ENCODE measurements around the gene UCK2.

The UCK2 gene

GRCh38 chr1:165874643-165875042 is 47.2 kb downstream of the UCK2 start:
- no peak for DNase-seq (ENCODE audit: low read depth)
- no peak overlapping the region for H3K4me3 ChIP-seq (ENCODE audit: low read length)
- TF ChIP-seq CTCF (conservative IDR thresholded peaks at IDR 0.05; ENCODE audit: low read length) = no peak

GRCh38 chr1:165875171-165875570 is 47.8 kb downstream of the UCK2 start:
- no peak for TF ChIP-seq CTCF (conservative IDR thresholded peaks at IDR 0.05; ENCODE audit: low read length)
- no peak for DNase-seq (ENCODE audit: low read depth)
- H3K4me3 ChIP-seq (ENCODE audit: low read length) = no peak overlapping the region

GRCh38 chr1:165875604-165876003 is 48.2 kb downstream of the UCK2 start:
- TF ChIP-seq CTCF (conservative IDR thresholded peaks at IDR 0.05; ENCODE audit: low read length) = no peak
- DNase-seq (ENCODE audit: low read depth) = no peak
- H3K4me3 ChIP-seq (ENCODE audit: low read length) = no peak overlapping the region

GRCh38 chr1:165876121-165876520 is 48.7 kb downstream of the UCK2 start:
- TF ChIP-seq CTCF (conservative IDR thresholded peaks at IDR 0.05; ENCODE audit: low read length) = no peak
- DNase-seq (ENCODE audit: low read depth) = no peak
- H3K4me3 ChIP-seq (ENCODE audit: low read length) = no peak overlapping the region

GRCh38 chr1:165877411-165877810 is 50.0 kb downstream of the UCK2 start:
- TF ChIP-seq CTCF (conservative IDR thresholded peaks at IDR 0.05; ENCODE audit: low read length) = no peak
- DNase-seq (ENCODE audit: low read depth) = no peak
- no peak overlapping the region for H3K4me3 ChIP-seq (ENCODE audit: low read length)

GRCh38 chr1:165877940-165878556 is 50.6 kb downstream of the UCK2 start:
- TF ChIP-seq CTCF (conservative IDR thresholded peaks at IDR 0.05; ENCODE audit: low read length) = no peak
- no peak overlapping the region for H3K4me3 ChIP-seq (ENCODE audit: low read length)
- DNase-seq (ENCODE audit: low read depth) = no peak

- DNase-seq (ENCODE audit: low read depth) = no peak
- H3K4me3 ChIP-seq (ENCODE audit: low read length) = no peak overlapping the region
- no peak for TF ChIP-seq CTCF (conservative IDR thresholded peaks at IDR 0.05; ENCODE audit: low read length)
These were observed 52.5 kb downstream of the UCK2 start for GRCh38 chr1:165879946-165880345.
